ENCODE measurements around the gene RPTOR.

RPTOR gene

GRCh38 chr17:80964859-80965580, 420.4 kb downstream of the RPTOR start:
- H3K27me3 ChIP-seq (ENCODE audit: control insufficient read depth, insufficient read depth, low read length) = no peaks in the 10 kb centered on the region
- no peaks in the 10 kb centered on the region for H3K4me1 ChIP-seq (ENCODE audit: control insufficient read depth, insufficient read depth, low read length)
- peaks cover 14% of the 10 kb centered on the region for H3K36me3 ChIP-seq (ENCODE audit: control insufficient read depth, insufficient read depth, low read length)
- H3K9me3 ChIP-seq (ENCODE audit: control insufficient read depth, insufficient read depth, low read length) = no peaks in the 10 kb centered on the region
- H3K4me3 ChIP-seq (ENCODE audit: low read depth, low read length) = no peak overlapping the region
- no peak overlapping the region for H3K9ac ChIP-seq (ENCODE audit: low read depth, low read length)

GRCh38 chr17:80965606-80966005, 421.0 kb downstream of the RPTOR start:
- Histone ChIP-seq H3K4me1 (ENCODE audit: control insufficient read depth, insufficient read depth, low read length) (no peaks in the 10 kb centered on the region), H3K36me3 (ENCODE audit: control insufficient read depth, insufficient read depth, low read length) (peaks cover 10% of the 10 kb centered on the region), H3K9ac (ENCODE audit: low read depth, low read length) (no peak overlapping the region), H3K9me3 (ENCODE audit: control insufficient read depth, insufficient read depth, low read length) (no peaks in the 10 kb centered on the region), H3K27me3 (ENCODE audit: control insufficient read depth, insufficient read depth, low read length) (no peaks in the 10 kb centered on the region), H3K4me3 (ENCODE audit: low read depth, low read length) (no peak overlapping the region)

- H3K4me1 ChIP-seq (ENCODE audit: control insufficient read depth, insufficient read depth, low read length) = no peaks in the 10 kb centered on the region
- no peak overlapping the region for H3K9ac ChIP-seq (ENCODE audit: low read depth, low read length)
- no peaks in the 10 kb centered on the region for H3K27me3 ChIP-seq (ENCODE audit: control insufficient read depth, insufficient read depth, low read length)
- H3K36me3 ChIP-seq (ENCODE audit: control insufficient read depth, insufficient read depth, low read length) = peaks cover 6% of the 10 kb centered on the region
- H3K9me3 ChIP-seq (ENCODE audit: control insufficient read depth, insufficient read depth, low read length) = no peaks in the 10 kb centered on the region
- no peak overlapping the region for H3K4me3 ChIP-seq (ENCODE audit: low read depth, low read length)
Observed at GRCh38 chr17:80967404-80967872, 422.8 kb downstream of the RPTOR start.

- no peaks in the 10 kb centered on the region for H3K4me1 ChIP-seq (ENCODE audit: control insufficient read depth, insufficient read depth, low read length)
- no peaks in the 10 kb centered on the region for H3K27me3 ChIP-seq (ENCODE audit: control insufficient read depth, insufficient read depth, low read length)
- no peak overlapping the region for H3K4me3 ChIP-seq (ENCODE audit: low read depth, low read length)
- H3K36me3 ChIP-seq (ENCODE audit: control insufficient read depth, insufficient read depth, low read length) = peaks cover 6% of the 10 kb centered on the region
- no peaks in the 10 kb centered on the region for H3K9me3 ChIP-seq (ENCODE audit: control insufficient read depth, insufficient read depth, low read length)
- H3K9ac ChIP-seq (ENCODE audit: low read depth, low read length) = no peak overlapping the region
Observed at GRCh38 chr17:80968602-80969029, 424.0 kb downstream of the RPTOR start.

GRCh38 chr17:80969030-80969673, 424.5 kb downstream of the RPTOR start:
- H3K36me3 ChIP-seq (ENCODE audit: control insufficient read depth, insufficient read depth, low read length) = peaks cover 6% of the 10 kb centered on the region
- no peaks in the 10 kb centered on the region for H3K9me3 ChIP-seq (ENCODE audit: control insufficient read depth, insufficient read depth, low read length)
- H3K27me3 ChIP-seq (ENCODE audit: control insufficient read depth, insufficient read depth, low read length) = no peaks in the 10 kb centered on the region
- H3K4me3 ChIP-seq (ENCODE audit: low read depth, low read length) = no peak overlapping the region
- no peaks in the 10 kb centered on the region for H3K4me1 ChIP-seq (ENCODE audit: control insufficient read depth, insufficient read depth, low read length)
- no peak overlapping the region for H3K9ac ChIP-seq (ENCODE audit: low read depth, low read length)

- peaks cover 4% of the 10 kb centered on the region for H3K36me3 ChIP-seq (ENCODE audit: control insufficient read depth, insufficient read depth, low read length)
- H3K9ac ChIP-seq (ENCODE audit: low read depth, low read length) = no peak overlapping the region
- no peaks in the 10 kb centered on the region for H3K9me3 ChIP-seq (ENCODE audit: control insufficient read depth, insufficient read depth, low read length)
- H3K4me3 ChIP-seq (ENCODE audit: low read depth, low read length) = no peak overlapping the region
- no peaks in the 10 kb centered on the region for H3K4me1 ChIP-seq (ENCODE audit: control insufficient read depth, insufficient read depth, low read length)
- H3K27me3 ChIP-seq (ENCODE audit: control insufficient read depth, insufficient read depth, low read length) = no peaks in the 10 kb centered on the region
Observed at GRCh38 chr17:80969674-80970043, 425.0 kb downstream of the RPTOR start.

GRCh38 chr17:80970044-80970761, 425.6 kb downstream of the RPTOR start:
- Histone ChIP-seq H3K9me3 (ENCODE audit: control insufficient read depth, insufficient read depth, low read length) (no peaks in the 10 kb centered on the region), H3K9ac (ENCODE audit: low read depth, low read length) (no peak overlapping the region), H3K36me3 (ENCODE audit: control insufficient read depth, insufficient read depth, low read length) (peaks cover 3% of the 10 kb centered on the region), H3K4me1 (ENCODE audit: control insufficient read depth, insufficient read depth, low read length) (no peaks in the 10 kb centered on the region), H3K27me3 (ENCODE audit: control insufficient read depth, insufficient read depth, low read length) (no peaks in the 10 kb centered on the region), H3K4me3 (ENCODE audit: low read depth, low read length) (no peak overlapping the region)

- H3K36me3 ChIP-seq (ENCODE audit: control insufficient read depth, insufficient read depth, low read length) = no peaks in the 10 kb centered on the region
- no peaks in the 10 kb centered on the region for H3K27me3 ChIP-seq (ENCODE audit: control insufficient read depth, insufficient read depth, low read length)
- H3K4me3 ChIP-seq (ENCODE audit: low read depth, low read length) = no peak overlapping the region
- no peaks in the 10 kb centered on the region for H3K4me1 ChIP-seq (ENCODE audit: control insufficient read depth, insufficient read depth, low read length)
- no peak overlapping the region for H3K9ac ChIP-seq (ENCODE audit: low read depth, low read length)
- no peaks in the 10 kb centered on the region for H3K9me3 ChIP-seq (ENCODE audit: control insufficient read depth, insufficient read depth, low read length)
Observed at GRCh38 chr17:80970762-80971703, 426.4 kb downstream of the RPTOR start.

- Histone ChIP-seq H3K36me3 (ENCODE audit: control insufficient read depth, insufficient read depth, low read length) (no peaks in the 10 kb centered on the region), H3K9me3 (ENCODE audit: control insufficient read depth, insufficient read depth, low read length) (no peaks in the 10 kb centered on the region), H3K4me1 (ENCODE audit: control insufficient read depth, insufficient read depth, low read length) (no peaks in the 10 kb centered on the region), H3K9ac (ENCODE audit: low read depth, low read length) (no peak overlapping the region), H3K27me3 (ENCODE audit: control insufficient read depth, insufficient read depth, low read length) (no peaks in the 10 kb centered on the region), H3K4me3 (ENCODE audit: low read depth, low read length) (no peak overlapping the region)
Observed at GRCh38 chr17:80971704-80972304, 427.2 kb downstream of the RPTOR start.

- Histone ChIP-seq H3K9ac (ENCODE audit: low read depth, low read length) (no peak overlapping the region), H3K9me3 (ENCODE audit: control insufficient read depth, insufficient read depth, low read length) (no peaks in the 10 kb centered on the region), H3K4me3 (ENCODE audit: low read depth, low read length) (no peak overlapping the region), H3K36me3 (ENCODE audit: control insufficient read depth, insufficient read depth, low read length) (no peaks in the 10 kb centered on the region), H3K4me1 (ENCODE audit: control insufficient read depth, insufficient read depth, low read length) (no peaks in the 10 kb centered on the region), H3K27me3 (ENCODE audit: control insufficient read depth, insufficient read depth, low read length) (peaks cover 3% of the 10 kb centered on the region)
Observed at GRCh38 chr17:80976701-80977100, 432.1 kb downstream of the RPTOR start.

GRCh38 chr17:80977172-80977571, 432.5 kb downstream of the RPTOR start:
- Histone ChIP-seq H3K9ac (ENCODE audit: low read depth, low read length) (no peak overlapping the region), H3K36me3 (ENCODE audit: control insufficient read depth, insufficient read depth, low read length) (no peaks in the 10 kb centered on the region), H3K27me3 (ENCODE audit: control insufficient read depth, insufficient read depth, low read length) (peaks cover 7% of the 10 kb centered on the region), H3K4me1 (ENCODE audit: control insufficient read depth, insufficient read depth, low read length) (no peaks in the 10 kb centered on the region), H3K4me3 (ENCODE audit: low read depth, low read length) (no peak overlapping the region), H3K9me3 (ENCODE audit: control insufficient read depth, insufficient read depth, low read length) (no peaks in the 10 kb centered on the region)

All from iPS-15b (cell line).